Epithelial cell of umbilical artery (primary cell): ENCODE results near the gene TLCD2. TPM values are rescaled to one million over a fixed set of nuclear protein-coding genes. Genes with fewer than 3 reads are reported as not detected.

Experiments used
- total RNA-seq: library from RNA; depleted of rRNA; stranded (reverse); fragments of >200 nt; gene quantifications from 2 replicates; pipeline ENCODE4 v1.2.3, GENCODE V29; 2014

The TLCD2 gene, protein sequence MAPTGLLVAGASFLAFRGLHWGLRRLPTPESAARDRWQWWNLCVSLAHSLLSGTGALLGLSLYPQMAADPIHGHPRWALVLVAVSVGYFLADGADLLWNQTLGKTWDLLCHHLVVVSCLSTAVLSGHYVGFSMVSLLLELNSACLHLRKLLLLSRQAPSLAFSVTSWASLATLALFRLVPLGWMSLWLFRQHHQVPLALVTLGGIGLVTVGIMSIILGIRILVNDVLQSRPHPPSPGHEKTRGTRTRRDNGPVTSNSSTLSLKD
- total RNA-seq: 0.91 and 0.97 TPM in 2 replicates

DNA sequence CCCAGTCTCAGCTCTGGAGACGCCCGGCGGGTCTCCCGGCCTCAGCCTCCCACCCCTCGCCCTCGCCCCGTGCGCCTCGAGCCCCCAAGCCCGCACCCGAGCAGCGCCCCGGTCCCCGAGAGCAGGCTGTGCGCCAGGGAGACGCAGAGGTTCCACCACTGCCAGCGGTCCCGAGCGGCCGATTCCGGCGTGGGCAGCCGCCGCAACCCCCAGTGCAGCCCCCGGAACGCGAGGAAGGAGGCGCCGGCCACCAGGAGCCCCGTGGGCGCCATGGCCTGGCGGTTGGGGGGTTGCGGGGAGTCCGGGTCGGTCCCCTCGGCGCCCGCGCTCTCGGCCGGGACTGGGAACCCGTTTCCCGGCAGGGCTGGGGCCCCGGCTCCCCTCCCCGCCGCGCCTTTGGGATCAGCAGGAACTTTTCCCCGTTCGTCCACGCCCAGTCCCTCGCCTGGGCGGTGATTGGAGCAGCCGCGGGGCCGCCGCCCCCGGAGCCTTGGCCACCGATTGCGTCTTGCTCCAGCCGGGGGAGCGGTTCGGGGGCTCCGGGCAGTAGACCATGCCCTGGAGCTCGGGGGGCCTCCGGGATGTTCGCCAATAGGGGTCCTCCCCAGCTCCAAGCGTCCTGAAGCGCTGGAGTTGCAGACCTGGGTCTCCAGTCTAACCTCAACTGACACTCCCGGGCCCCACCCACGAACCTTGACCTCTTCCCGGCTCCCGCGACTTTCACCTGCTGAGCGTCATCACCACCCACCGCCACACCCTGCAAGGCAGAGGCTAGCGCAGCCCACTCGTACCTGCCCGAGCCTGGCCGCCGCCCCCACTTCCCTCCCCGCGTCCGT lies at the start of gene TLCD2:
Gene TLCD2, minus strand, starts transcription at position 407 of the 836 bp plus-strand sequence. Its CDS starts 135 bp downstream, at position 272.

DNA sequence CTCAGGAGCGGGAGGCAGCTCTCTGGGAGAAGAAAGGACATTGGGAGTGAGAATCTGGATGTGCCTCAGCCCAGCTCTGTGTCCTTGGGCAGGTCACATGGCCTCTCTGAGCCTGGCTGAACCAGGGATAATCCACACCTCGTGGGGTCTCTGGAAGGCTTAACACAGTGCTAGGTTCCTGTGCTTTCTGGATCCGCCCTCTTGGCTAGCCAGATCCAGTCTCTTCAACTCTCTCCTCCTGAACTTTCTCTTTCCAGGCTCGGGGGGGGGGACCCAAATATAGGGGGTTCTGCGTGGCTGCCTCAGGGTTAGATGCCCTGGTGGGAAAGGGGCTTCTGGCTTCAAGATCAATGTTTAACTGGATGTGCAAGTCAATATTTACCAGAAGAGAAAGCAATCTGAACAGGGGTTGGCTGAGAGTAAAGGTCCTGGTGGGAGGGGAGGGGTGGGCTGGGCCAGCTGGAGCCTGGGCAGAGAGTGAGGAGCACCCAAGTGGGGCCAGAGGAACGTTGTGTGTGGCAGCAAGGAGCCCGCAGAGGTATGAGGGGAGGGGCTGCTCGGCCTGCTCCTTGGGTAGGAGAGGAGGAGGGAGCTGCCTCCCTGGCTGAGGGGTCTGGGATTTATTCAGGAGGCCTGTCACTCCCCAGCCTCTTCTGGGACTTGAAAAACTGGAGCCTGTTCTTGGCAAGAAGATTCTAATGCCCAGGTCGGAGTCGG lies 32.4 kb upstream of the TLCD2 start, which contains the start of gene SERPINF2:
Gene SERPINF2, plus strand, starts transcription at position 501 of the 717 bp plus-strand sequence. CDS start 2,125 bp downstream, outside the sequence.

GRCh38 chr17:1724351-1724868 lies 14.2 kb upstream of the TLCD2 start, which contains the start of gene WDR81:
TSS of gene WDR81 (plus strand) at chr17:1724704. CDS start at chr17:1724960, 256 bp downstream.

DNA sequence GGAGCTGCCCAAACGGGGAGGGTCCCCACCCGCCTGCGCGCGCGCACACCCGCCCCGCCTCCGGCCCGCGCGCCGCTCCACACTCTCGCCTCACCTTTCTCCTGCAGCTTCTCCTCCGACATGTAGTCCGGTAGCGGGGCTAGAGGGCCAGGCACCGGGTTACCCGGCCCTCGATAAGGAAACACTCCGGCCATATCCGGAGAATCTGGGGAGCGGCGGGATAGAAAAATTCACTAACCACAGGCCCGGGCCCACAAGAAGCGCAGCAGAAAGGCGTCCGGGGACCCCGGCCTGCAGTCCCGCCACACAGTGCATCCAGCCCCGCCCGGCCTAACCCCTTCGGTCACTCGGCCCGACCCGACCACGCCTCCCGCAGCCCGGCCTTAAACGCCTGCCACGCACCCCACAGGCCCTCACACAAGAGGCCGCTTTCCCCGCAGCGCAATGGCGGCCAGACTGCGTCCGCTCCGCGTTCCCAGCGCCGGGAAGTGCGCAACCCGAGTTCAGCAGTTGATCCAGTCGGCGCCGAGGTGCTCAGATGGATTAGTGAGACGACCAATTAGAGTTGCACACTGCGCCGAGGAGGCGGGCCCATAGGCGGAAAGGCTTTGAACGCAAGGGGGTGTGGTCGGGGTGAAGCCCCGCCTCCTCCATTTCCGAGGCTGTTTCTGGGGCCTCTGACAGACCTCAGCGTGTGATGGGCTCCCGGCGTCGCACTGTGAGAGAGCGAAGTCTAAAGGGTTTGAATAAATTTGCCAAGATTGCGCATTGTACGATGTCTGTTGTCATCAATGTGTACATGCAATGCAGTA lies 25.6 kb downstream of the TLCD2 start, which contains the start of gene PRPF8:
Gene PRPF8, minus strand, starts transcription at position 490 of the 812 bp plus-strand sequence. Its CDS starts 296 bp downstream, at position 194.

Other genes starting within 250 kb of the TLCD2 start
- gene MYO1C, start 217.7 kb downstream of the TLCD2 start, total RNA-seq: 141 and 172 TPM in 2 replicates
- gene INPP5K, start 193.8 kb downstream of the TLCD2 start, total RNA-seq: 42.2 and 45.6 TPM in 2 replicates
- 18.8 and 21.7 TPM in 2 replicates for gene PITPNA, start 147.6 kb downstream of the TLCD2 start, total RNA-seq
- gene SLC43A2, start 81.5 kb downstream of the TLCD2 start, total RNA-seq: 12.9 and 13.0 TPM in 2 replicates
- 107 and 115 TPM in 2 replicates for gene SCARF1, start 64.6 kb downstream of the TLCD2 start, total RNA-seq
- gene RILP, start 60.5 kb downstream of the TLCD2 start, total RNA-seq: 10.1 and 34.0 TPM in 2 replicates
- gene PRPF8, start 25.5 kb downstream of the TLCD2 start, total RNA-seq: 69.9 and 81.9 TPM in 2 replicates
- gene WDR81, start 14.3 kb upstream of the TLCD2 start, total RNA-seq: 10.7 and 12.6 TPM in 2 replicates
- not detected in 2 replicates for gene SERPINF2, start 32.5 kb upstream of the TLCD2 start, total RNA-seq
- 2.3 and 7.1 TPM in 2 replicates for gene SERPINF1, start 51.7 kb upstream of the TLCD2 start, total RNA-seq
- 5.2 and 10.0 TPM in 2 replicates for gene SMYD4, start 119.5 kb upstream of the TLCD2 start, total RNA-seq
- 30.5 and 33.3 TPM in 2 replicates for gene RPA1, start 119.6 kb upstream of the TLCD2 start, total RNA-seq